GM04504 (cell line): ENCODE results near the gene RPL22.

Experiments
- DNase-seq: peaks from one replicate; pipeline ENCODE4 v3.0.0-alpha.2; 2012; ENCODE audit warnings: low read depth

RPL22 gene

DNA sequence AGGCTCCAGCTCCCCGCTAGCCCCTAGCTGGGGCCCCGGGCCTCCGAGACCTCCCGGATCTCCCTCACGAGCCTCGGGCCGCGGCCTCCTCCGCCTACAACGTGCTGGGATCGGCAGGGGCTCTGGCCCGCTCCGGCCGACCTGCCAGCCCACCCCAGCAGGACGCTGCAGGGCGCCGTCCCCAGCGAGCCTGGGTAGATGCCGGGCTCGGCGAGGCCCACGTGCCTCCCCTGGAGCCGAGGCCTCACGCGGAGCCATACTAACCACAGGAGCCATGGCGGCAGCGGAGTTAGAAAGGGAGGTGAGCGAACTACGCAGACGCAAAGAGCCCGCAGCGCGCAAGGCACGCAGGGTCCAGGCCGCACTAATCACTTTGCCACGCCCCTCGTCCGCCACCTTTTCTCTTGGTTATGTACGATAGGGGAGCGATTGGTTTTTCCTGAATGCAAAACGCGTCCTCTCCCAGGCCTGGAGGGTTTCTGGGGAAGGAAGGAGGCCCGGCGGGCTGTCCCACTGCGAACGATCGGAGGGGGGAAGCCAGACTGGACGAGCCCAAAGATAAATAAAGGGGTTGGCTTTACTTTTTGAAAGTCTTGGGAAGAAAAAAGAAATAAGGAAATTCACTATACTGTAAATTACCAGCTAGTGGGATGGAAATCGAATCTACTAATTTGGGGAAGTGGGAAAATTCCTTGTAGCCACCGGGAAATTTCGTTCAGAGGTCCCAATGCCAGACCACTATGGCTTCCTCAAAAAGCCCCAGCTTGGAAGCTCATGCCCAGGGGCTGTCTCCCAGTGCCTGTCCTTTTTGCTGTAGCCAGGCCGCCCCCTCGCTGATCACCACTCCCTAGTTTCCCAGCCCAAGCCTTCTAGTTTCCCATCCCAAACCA is at the start of gene RPL22:
TSS of gene RPL22 (minus strand) at position 298 of the 890 bp plus-strand sequence. CDS start at position 276, 22 bp downstream.
- peak; percentile 99 for DNase-seq

DNA sequence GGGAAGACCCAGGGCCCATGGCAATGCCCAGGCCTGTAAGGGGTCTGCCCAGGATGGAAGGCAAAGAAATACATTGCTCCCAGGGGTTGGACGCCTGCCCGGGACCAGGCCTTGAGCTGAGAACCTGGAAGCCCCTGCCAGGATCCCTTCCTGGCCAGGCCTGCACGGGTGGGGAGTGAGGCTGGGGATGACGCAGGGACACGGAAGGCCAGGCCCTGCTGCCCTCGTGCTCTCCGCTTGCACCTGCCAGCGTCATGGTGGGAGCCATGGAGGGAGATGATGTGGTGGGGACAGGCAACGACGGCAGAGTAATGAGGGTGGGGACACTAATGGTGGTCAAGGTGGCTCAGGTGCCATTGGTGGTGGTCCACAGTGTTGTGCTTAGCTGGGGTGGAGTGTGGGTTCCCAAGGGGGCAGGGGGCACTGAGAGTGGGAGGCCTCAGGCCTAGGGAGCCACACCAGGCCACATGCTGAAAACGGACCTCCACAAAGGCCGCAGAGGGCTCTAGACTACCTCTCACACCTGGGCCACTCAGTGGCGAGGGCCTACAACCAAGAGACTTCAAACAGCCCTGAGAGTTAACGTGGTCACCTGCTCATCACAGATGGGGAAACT is 48.9 kb upstream of the RPL22 start:
- DNase-seq: no peak

DNA sequence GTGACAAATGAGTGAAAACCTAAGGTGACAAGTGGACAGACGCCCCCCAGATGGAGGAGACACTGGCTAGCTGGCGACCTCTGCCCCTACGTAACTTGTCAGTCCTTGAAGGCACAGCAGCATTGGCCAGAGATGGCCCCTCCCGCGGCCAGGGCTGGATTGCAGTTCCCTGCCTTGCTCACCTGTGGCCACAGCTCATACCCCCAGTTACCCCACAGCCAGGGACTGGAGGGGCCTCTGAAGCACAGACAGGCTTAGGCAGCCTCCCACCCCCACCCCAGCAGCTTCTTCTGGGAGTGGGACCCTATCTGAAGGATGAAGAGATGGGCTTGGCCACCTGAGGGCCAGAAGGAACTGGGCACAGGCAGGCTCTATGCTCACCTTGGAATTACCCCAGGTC is 48.3 kb upstream of the RPL22 start:
- DNase-seq: no peak

DNA sequence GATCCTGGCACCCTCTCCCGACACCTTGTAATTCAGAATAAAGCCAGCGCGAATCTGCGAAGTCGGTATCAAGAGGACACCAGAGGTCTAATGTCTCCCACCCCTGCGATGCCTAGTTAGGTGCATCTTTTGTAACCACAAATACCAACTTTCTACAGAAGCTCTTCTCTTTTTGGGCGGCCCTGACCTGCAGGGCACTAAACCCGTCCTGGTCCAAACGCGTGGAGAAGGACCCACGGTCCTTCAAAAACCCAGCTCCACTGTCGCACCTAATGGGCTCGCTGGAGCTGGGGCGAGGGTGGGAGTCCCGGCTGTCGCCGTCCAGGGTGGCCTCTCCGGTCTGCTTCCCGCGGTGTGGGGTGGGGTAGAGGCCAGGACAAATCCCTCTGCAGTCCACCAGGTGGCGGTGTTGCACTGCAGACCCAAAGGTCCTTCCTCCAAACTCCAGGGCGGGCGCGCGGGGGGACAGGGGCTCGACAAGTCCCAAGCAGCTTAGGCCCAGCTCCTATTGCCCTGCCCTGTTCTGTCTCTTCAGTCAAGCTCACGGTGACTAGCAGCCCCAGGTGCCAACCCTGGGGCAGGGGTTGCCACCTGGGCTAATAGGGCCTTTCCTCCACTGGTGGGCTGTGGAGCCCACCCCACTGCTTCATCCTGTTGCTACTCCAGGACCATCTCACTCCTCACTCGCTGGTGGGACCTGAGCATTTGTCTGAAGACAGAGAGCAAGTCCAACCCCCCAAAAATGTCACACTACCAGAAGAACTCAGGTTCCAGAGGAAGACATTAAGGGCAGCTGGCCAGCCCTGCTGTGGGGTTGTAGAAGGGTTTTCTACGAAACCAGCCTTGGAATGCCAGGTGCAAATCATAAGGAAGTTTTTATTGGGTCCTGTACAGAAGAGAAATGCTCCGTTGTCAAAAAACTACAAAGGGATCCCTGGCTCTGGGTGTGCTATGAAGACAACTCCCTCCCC is 47.4 kb upstream of the RPL22 start:
- DNase-seq: no peak

DNA sequence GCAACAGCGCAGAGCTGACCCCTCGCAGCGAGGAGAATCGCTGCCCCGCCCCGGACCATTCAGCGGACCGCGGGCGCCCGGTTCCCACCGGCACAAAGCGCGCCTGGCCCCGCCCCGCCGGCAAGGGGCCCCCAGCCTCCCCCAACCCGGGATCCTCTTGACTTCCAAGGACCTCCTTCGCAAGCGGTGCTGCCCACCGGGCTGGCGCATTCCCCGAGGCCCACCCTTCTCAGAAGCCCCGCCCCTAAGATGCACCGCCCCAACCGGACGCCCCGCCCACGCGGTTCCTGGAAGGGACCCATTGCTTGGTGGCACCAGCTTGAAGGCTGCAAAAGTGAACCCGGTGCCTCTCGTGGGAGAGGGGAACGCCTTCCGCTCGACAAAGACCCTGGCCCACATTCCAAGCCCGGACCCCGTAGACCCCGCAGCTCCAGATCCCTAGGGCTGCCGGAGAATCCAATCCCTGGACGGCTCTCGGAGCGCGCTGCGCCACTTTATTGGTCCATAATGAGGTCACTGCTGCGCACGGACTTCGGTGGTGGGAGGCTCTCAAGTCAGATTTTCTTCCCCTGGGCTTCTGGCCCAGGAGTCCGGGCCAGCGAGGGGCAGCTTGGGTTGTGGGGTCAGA is 46.6 kb upstream of the RPL22 start:
- DNase-seq: no peak

DNA sequence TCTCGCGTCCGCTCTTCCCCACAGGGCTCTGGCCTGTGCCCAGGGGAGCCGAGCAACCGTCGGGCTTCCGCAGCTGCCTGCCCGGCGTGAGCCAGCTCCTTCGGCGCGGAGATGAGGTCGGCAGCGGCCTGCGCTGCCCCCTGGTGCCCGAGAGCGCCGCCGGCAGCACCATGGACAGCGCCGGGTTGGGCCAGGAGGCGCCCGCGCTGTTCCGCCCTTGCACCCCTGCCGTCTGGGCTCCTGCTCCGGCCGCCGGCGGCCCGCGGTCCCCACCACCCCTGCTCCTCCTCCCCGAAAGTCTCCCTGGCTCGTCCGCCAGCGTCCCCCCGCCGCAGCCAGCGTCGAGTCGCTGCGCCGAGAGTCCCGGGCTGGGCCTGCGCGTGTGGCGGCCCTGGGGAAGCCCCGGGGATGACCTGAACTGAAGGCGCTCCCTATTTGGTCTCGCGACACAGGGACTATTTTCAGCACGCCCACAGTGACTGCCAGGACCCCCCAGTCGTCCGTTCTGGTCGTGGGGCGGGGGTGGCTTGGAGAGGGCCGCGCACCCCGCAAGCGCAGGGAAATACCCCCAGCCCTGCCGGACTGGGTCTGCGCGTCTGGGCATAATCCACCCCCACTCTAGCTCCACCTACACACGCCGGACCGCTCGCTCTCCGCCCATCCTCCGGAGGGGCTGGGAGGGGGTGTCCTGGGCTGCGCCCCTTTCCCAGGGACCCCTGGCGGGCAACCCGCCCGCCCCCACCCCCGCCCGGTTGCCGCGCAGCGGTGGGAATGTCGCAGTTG is 45.9 kb upstream of the RPL22 start:
- DNase-seq: no peak

DNA sequence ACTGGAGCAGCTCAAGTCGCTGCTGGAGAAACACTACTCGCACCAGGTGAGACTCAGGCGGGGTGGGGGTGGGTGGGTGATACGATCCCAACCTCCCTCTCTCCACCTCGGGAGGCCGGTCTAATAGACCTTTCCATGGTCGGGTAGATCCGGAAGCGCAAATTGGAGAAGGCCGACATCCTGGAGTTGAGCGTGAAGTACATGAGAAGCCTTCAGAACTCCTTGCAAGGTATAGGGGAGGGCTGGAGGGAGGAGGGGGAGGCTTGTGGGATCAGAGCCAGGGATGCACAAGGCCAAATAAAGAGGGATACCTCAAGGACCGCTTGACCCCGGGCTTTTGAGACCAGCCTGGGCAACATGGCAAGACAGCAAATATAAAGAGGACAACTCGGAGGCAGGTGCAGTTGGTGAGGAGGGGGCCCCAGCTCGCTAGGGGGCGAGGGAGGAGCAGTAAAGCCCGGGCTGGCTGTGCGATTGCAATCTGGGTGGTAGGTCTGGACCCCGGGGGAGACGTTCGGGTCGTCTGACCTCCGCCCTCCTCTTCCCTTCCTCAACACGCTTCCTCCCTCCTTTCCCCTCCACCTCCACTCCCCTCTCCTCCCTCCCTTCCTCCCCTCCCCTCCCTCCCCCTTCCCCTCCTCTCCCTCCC is 45.1 kb upstream of the RPL22 start:
- DNase-seq: no peak

DNA sequence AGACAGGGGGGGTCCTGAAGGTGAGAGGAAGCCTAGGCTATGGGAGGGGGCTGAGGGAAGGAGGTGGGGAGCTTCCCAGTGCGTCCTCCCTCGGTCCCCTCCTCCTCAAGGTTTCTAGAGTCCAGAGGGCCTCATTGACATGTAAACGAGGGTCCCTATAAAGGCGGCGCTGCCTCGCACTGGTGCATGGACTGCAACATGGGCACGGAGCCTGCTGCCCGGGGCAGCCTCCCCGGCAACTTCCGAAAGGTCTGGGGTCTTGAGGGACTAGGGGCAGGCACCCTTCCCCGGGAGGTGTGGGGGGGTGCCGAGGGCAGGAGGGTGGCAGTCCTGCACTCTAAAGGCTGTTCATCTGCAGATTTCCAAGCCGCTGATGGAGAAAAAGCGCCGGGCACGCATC is 44.6 kb upstream of the RPL22 start, which contains the start of gene HES3:
TSS of gene HES3 (plus strand) at position 187 of the 400 bp plus-strand sequence. CDS start at position 374, 187 bp downstream.
- no peak for DNase-seq

DNA sequence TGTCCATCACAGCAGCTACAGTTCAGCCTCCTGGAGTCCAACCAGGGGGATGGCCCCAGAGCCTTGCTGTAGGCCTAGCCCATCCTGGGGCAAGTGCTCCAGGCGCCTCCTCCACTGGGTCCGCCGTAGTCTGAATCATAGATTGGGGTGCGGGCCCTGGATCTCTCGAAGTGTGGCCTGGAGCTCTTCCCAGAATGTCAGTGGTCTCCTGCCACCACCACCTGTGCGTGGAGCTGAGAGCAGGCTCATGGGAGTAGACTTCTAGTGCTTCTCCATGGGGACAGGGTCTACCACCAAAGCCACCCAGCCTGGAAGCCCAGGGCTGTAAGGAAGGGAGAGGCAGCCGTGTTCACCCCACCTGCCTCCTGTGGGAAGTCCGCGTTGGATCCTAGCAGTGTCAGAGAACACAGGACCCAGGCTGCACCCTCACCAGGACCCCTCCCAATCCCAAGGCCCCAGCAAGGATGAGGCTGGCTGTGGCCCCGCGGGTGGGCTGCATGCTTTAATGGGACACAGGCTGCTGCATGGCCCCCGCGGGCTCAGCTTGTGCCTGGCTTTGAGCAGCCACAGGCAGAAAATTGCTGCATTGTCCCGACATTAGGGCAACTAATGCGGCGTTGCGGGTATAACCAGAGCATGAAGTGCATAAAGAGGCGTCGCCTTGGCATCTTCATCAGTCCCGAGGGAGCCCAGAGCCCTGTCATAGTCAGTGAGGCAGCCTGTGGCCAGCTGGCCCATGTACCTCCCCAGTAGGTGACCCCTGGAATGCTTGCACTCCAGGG is 43.8 kb upstream of the RPL22 start:
- no peak for DNase-seq

DNA sequence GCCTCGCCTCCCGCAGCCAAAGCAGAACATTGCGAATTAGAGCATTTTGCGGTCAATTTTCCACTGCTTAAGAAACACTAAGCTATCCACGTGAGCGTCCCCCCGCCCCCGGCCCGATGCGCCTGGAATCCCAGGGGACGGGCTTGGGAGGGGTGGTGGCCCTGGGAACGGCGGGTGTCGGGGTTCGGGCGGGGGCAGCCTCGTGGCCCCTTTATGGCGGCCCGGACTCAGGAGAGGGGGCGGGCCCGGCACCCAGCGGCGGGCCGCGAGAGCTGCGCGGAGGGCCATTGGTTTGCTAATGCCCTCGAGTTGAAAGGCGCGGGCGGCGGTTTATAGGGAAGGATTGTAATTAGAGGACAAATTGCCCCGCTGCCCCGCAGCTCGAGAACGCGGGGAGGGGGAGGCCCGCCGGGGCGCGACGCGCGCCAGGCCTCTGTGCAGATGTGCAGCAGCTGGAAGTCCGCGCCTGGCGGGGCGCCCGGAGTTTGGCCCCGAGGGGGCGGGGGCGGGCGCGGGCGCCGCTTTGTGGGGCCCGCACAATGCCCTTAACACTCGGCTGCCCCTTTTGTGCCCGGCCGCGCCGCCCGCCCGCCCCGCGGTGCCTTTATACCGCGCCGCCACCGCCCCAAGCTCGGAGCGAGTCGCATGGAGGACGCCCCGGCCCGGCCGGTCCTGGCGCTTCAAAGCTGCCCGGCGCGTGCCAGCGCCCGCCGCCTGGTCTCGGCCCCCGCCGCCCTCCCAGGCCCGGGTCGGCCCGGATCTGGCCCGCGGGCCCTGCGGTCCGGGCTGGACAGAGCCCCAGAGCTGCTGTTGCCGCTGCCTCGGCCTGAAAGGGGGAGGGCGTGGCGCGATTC is 42.7 kb upstream of the RPL22 start:
- no peak for DNase-seq

DNA sequence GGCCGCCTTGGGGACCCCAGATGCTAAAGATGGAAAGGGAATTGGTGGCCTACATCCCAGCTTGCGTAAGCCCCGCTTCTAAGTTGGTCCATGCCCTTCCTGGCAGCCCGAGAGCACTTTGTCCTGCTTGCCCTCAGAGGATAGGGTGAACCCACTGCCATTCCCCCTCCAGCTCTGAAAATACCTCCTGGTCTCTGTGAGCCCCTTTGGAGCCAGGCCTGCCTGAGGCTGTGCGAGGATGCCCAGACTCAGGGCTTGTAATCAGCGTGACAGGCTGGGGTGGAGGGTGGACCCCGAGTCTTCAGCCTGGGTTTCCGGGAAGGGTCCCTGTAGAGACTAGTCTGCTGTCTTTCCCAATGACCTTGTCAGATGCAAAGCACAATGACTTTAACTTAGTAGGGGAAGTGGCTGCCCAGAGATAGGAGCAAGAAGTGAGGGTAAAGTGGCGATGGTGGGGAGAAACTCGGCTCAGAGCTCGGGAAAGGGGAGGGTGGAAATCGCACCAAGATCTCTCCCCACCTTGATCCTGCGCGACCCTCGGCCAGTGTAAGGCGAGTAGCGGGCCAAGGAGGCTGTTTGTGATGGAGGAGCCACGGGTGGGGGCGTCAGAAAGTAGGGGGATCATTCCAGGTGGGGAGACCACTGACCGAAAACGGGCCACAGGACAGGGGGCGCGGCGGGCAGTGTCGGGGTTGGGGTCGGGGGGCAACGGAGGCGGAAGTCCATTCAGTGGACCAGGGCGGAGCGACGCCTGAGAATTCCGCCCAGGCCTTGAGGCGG is 41.9 kb upstream of the RPL22 start:
- no peak for DNase-seq

DNA sequence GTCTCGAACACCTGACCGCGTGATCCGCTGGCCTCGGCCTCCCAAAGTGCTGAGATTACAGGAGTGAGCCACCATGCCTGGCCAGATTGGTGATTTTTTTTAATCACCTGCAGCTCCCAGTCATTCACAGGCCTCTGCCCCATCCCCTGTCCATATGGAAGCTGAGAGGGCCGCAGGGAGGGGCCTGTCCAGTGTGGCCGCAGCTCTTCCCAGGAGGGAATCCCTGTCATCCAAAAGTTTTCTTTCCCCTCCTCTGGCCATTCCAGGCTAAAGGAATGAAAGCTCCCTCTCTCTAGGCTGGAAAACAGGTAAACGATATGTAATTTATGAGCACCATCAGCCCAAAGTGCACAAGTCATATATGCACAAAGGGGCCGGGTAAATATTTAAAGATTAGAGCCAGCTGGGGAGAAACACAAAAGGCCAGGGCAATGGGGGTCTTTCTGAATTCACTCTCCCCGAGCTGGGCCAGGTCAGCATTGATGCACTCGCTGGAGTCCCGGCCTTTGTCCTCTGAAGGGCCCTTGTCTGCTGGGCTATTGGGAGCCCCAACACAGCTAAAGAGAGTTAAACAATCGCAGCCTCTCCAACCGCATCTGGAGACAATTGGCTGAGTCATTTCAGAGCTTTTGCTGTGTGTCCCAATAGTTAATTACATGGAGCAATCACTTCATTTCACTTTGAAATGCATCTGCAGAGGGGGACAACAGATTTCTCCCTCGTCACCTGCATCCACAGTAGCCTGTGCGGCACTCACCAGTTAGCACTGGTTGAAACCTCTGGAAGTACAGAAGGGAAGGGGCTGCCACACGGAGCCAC is 40.8 kb upstream of the RPL22 start:
- peak; percentile 65 for DNase-seq

DNA sequence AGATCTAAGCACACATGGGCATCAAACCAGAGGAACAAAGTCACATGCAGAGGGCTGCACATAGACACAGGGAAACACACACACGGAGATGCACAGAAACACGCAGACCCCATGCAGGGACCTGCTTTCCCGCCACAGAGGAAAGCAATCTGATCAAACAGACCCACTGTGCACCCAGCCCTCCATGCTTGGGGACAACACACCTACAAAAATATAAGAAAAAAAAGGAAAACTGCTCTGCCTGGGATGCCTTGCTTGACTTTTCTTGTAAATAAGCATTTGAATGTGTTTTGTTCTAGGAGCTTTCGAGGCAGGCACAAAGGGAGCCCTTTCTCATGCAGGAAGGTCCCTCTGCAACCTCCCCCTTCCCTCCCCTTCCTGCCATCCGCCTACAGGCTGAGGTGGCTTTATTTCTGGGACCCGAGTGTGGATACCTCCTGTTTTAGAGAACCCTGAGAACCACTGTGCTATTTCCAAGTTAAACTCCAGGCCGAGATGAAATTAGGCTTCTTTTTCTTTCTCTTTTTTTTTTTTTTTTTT is 39.9 kb upstream of the RPL22 start:
- DNase-seq: no peak

DNA sequence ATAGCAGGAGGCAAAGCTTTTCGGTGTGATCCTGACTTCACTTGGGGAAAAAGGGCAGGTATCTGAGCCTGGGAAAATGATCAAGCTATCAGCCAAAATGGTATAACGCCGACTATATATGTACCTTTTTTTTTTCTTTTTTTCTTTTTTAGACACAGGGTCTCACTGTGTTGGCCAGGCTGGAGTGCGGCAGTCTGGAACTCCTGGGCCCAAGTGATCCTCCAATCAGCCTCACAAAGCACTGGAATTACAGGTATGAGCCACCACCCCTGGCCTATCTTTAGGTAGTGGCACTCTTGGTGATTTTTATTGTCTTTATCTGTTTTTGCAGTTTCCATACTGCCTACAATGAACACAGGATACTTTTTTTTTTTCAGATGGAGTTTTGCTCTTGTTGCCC is 37.7 kb upstream of the RPL22 start:
- no peak for DNase-seq

DNA sequence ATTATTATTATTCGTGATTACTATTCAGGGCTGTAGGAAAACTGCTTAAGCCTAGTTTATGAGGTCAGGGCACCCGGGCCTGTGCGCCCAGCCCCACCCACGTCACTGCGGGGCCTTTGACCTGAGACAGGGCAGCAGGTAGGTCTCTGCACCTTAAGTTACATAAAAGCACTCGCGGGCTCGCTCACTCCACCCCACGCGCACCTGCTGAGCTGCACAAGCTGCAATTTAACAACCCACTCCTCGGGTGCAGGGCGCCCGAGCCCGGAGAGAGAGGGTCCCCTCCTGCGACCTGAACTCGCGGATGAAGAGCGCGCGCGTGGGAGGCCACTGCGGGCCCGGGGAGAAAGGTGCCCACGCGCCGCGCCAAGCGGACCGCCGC is 35.9 kb upstream of the RPL22 start:
- no peak for DNase-seq

DNA sequence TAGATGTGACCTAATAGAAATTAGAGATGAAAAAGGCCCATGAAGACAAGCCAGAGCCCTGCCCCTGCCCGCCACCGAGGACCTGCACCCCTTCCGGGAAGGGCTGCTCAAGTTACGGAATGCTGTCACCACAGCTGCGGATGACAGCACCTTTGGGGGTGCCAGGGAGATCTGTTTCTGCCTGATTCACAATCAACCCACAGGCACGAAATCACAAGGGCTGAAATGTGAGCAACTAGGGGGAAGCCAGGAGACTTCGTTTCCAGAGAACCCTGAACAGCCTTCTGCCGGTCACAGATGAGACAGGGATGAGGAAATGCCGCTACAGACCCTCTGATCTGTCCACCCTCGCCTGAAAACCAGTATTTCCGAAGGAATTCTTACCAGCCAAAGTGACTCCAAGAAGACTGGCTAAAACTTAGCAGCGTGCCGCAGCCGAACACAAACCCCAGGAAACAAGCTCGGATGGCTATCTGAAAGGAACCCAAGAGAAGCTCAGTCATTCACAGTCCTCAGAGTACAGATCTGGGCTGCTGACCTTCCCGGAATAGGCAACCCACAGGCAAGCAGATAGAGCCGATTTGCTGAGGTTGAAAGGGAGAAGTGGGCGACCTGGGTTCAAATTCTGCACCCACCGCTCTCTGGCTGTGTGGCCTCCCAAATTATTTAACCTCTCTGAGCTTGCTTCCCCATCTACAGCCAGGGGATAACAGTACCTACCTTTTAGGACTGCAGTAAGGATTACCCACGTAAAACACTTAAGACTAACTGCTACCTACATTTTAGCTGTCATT is 35.3 kb upstream of the RPL22 start:
- no peak for DNase-seq
